Measurements from ENCODE around the gene PDE3A.

Gene PDE3A

DNA sequence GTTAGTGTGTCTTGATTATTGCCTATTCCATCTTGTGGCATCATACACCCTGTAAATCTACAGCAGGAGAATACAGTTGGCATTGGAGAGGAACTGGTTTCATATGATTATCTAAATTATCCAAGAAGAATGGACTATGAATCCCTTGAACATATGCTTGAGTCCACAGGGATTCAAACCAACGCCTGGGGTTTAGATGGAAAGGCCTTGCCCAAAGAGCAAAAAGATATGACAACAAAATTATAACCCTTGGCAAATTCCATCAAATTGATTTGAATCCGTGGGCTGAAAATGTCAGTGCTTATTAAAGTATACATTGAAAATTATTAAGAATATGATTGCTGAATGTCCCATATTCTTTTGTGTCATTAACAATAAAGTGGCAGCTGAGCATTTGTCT lies 108.2 kb downstream of the PDE3A start:
- in situ Hi-C loops (cut with MboI; ENCODE audit: low pct_unique_long_range_greater_than_20kb, low sequenced_read_pairs) = no loop called here
- DNase-seq = no peak

DNA sequence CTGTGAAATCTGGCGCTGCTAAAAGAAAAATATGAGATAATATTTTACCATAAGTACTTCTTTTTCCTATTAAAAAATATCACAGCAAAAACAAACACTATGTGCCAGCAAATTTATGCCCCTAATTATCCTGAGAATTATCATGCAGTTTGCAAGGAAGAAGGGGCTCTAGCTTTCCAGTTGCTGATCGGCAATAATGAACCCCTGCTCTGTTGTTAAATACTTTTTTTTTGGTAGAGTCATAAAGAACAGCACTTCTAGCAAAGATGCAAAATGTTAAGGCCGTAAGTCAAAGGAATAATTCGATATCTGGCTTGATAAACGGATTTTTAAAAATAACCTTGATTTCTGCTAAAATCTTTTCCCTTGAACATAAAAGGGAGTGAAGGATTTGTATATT lies 108.9 kb downstream of the PDE3A start:
- in situ Hi-C loops (cut with MboI; ENCODE audit: low pct_unique_long_range_greater_than_20kb, low sequenced_read_pairs) = no loop called here

DNA sequence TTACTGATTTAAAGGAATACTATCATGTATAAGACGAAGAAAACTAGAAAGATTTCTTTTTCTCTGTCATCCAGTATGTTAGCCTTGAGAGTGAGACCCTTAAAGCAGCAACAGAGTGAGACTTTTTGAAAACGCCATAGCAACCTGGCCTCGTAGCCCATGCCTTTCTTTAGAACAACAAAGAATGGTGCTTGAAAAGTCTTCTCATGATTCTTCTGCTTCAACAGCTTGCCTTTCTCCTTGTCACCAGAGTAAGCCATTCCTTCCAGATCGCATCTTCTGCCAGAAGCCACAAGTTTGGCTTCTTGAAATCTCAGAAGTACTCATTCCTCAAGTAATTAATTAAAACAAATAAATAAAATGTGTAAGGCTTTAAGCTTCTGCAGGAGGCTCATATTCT lies 109.3 kb downstream of the PDE3A start:
- in situ Hi-C loops (cut with MboI; ENCODE audit: low pct_unique_long_range_greater_than_20kb, low sequenced_read_pairs) = no loop called here
- no peak for DNase-seq

More for the DNA sequence above, 108.9 kb downstream of the PDE3A start:
- no peak for DNase-seq

DNA sequence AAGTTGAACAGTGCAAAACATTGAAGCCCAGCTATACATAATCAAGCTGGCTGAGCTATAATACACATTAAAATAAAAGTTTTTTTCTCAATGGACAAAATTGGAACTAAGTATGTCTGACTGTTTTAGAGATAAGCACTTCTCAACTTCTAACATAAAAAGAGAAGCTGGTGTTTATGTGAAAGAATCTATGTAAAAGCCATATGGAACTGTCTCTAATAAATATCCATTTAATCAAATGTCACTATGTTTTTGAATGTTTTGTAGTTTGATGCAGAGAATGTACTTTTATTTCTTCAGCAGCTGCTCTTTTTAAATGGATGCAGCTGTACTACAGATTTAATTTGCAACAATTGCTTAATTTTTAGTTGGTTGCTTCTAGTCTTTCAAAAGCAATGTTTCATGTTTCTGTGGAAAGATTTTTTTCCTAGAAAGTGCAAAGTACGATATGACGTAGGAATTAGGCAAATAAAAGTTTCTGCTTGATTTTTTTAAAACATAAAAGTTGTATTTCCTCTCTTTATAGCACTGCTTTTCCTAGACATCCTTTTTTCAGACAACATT lies 114.2 kb downstream of the PDE3A start:
- in situ Hi-C loops (cut with MboI; ENCODE audit: low pct_unique_long_range_greater_than_20kb, low sequenced_read_pairs) = no loop called here
- DNase-seq = no peak

DNA sequence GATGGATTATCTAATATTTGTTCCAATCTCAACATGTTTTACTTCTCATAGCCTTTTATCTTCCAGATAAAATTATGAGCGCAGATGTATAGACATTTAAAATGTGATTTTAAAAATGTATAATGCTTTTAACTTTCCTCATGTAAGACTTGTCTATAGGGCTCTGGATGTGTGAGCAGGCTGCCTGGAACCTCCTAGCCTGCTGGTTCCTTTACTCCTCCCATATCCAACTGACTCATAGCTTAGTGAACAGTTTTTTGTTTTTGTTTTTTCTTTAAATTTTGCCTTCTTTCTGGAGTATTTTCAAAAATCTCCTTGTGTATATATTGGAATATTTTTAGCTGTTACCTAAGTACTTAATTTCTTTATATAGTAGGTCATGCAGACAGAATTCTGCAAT lies 115.4 kb downstream of the PDE3A start:
- DNase-seq = no peak
- in situ Hi-C loops (cut with MboI; ENCODE audit: low pct_unique_long_range_greater_than_20kb, low sequenced_read_pairs) = no loop called here

DNA sequence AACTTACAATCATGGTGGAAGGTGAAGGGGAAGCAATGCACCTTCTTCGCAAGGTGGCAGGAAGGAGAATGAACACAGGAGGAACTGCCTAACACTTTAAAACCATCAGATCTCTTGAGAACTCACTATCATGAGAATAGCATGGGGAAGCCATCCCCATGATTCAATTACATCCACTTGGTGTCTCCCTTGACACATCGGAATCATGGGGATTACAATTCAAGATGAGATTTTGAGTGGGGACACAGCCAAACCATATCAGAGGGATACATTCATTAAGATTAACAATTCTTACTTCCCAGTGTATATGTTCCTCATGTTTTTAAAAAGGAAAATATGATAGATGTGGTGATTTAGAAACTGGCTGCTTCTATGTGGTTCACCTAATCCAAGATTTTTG lies 117.9 kb downstream of the PDE3A start:
- in situ Hi-C loops (cut with MboI; ENCODE audit: low pct_unique_long_range_greater_than_20kb, low sequenced_read_pairs) = no loop called here
- DNase-seq = no peak

DNA sequence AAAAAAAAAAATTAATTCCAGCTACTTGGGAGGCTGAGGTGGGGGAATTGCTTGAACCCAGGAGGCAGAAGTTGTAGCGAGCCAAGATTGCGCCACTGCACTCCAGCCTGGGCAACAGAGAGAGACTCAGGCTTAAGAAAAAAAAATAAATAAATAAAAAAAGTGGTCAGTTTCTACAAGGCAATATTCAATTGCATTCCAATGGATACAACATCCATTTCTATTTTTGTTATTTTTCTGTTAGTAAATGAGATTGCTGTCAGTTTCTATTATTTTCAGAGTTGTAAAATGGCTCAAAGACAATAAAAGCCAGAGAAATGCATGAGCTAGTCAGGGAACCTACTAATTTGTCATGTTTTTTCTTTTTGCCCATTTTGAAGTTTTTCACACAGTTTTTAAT lies 119.2 kb downstream of the PDE3A start:
- no peak for DNase-seq
- in situ Hi-C loops (cut with MboI; ENCODE audit: low pct_unique_long_range_greater_than_20kb, low sequenced_read_pairs) = no loop called here

DNA sequence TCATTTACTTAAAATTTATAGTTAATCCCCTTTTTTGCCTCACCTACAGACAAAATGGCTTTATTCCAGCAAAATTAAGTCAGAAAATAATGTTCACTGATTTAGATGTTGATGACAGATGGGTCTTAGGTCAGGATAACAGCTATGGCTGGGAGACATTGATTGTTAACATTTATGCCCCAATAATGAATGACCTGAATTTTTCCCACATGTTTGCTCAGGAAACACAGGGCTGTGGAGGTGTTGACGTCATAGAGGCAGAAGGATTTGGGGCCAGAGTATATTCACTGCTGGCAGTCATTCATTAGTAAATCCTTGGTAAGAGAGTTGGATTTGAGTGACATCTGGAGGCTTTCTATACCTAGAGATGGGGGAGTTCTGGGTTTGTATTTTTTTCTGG lies 121.3 kb downstream of the PDE3A start:
- no peak for DNase-seq
- in situ Hi-C loops (cut with MboI; ENCODE audit: low pct_unique_long_range_greater_than_20kb, low sequenced_read_pairs) = no loop called here

DNA sequence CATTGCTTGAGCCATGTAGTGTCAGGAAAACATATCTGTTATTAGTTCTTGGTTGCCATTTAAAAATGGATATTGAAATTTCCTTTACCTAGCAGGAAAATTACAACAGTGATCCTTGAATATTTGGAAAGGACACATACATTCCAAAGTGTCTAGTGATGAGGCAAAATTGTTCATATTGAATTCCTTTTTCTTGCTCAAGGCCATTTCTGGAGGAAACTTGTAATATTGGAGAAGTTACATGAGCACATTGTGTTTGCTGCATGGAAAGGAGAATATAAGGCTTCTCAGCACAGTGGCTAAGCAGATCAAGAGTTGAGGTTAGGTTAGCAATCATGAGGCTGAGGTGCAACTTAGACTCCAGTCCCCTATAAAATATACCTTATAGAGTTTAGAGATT lies 121.9 kb downstream of the PDE3A start:
- in situ Hi-C loops (cut with MboI; ENCODE audit: low pct_unique_long_range_greater_than_20kb, low sequenced_read_pairs) = no loop called here
- DNase-seq = no peak

DNA sequence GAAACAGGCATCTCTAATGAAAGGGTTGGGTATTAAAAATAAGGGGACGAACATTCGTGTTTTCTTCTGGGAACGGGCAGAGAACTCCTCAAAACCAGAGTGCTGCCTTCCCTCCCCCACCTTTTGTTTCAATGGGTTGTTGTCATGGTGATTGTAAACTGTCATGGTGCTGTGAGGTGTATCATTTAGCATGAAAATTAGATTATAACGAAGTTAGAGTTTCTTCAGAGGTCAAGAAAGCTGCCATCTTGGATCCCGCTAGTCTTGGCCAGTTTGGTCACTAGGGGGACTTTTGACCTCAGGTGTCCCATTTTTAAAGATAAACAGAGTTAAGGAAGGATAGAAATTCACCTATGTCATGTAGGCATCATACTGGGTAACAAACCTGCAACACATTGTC lies 123.0 kb downstream of the PDE3A start:
- in situ Hi-C loops (cut with MboI; ENCODE audit: low pct_unique_long_range_greater_than_20kb, low sequenced_read_pairs) = no loop called here
- no peak for DNase-seq

DNA sequence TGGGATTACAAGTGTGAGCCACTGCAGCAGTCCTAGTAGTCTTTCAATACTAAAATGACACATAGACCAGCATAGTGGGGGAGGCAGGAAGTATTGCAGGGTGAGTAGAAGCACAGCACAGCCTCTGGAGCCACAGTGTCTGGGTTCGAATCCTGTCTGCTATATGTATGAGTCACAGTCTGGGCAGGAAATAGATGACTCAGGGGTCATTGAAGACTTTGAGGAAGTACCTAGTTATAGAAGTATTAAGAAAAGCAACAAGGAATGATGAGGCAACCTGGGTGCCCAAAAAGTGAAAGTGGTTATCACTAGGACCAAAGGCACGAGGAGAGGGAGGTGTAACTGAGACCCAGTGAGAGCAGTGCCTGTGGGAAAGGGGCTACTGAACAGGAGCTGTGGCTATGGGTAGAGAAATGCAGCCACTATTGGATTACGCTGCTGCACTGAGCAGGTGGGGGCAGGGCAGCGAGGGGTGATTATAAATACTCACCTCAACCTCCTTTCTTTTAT lies 124.0 kb downstream of the PDE3A start:
- DNase-seq = peak; percentile 90
- in situ Hi-C loops (cut with MboI; ENCODE audit: low pct_unique_long_range_greater_than_20kb, low sequenced_read_pairs) = no loop called here

DNA sequence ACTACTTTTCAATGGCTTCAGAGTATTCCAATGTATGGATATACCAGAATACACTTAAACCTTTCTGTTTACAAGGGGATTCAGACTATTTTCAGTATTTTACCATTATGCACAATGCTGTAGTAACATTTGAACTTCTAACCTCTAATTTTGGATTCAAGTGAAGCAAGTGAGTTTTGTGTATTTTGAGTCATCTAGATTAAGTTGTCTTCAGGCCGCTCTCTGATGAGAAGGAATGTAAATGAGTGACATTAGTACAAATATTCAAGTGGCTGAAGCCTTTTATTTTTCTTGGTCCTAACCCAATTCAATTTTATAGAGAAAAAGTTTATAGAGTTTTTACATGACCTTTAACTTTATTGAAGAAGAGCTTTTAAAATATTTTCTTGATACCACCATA lies 125.6 kb downstream of the PDE3A start:
- no peak for DNase-seq
- in situ Hi-C loops (cut with MboI; ENCODE audit: low pct_unique_long_range_greater_than_20kb, low sequenced_read_pairs) = no loop called here

DNA sequence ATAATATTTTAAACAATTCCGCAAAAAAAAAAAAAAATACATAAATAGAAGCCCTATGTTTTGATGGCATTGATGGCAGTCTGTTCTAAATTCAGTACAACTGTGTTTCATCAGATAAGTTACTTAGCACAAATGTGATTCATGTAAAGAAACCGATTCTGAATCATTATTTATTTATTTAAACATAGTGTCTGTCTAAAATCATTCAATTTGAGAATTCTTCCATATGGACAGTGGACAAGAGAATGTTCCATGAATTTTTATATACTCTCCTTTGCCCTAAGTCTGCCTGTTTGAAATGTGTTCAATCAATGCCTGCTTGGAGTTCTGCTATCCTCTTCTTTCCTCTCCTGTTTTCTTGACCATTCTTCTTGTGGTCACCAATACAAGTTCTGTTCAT lies 126.5 kb downstream of the PDE3A start:
- no peak for DNase-seq
- in situ Hi-C loops (cut with MboI; ENCODE audit: low pct_unique_long_range_greater_than_20kb, low sequenced_read_pairs) = no loop called here

DNA sequence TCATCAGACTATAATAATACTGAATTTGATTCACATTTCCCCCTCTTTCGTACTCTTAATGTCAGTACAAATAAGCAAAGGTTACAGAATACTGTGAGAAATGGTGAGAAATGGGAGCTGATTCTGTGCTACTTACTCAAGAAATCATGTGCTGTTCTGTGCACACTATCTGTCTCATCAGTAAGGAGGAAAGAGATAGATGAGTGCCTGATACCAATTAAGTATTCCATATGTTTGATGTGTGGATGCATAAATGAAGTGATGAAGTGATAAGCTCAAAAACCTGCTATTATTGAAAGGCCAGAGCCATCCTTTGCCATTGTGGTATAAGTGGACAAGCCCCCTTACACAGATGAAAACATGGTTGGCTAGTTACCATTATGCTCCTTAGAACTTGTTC lies 127.7 kb downstream of the PDE3A start:
- in situ Hi-C loops (cut with MboI; ENCODE audit: low pct_unique_long_range_greater_than_20kb, low sequenced_read_pairs) = no loop called here
- no peak for DNase-seq

DNA sequence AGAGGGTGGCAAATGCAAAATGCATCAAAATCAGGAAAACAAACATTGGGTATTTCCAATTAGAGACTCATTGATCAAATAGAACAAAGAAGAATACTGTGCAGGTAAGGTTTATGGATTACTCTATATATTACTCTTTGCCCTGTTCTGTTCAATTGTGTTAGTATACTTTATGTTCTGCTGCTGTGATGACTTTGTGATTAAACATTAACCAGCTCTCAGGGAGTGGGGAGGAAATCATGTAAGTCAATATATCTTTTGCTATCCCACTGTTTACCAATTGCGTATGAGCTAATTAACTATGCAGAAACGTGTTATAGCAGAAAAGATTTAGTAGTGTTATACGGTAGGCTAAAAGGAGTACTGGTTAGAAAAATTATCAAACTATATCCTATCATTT lies 129.4 kb downstream of the PDE3A start:
- no peak for DNase-seq
- in situ Hi-C loops (cut with MboI; ENCODE audit: low pct_unique_long_range_greater_than_20kb, low sequenced_read_pairs) = no loop called here

DNA sequence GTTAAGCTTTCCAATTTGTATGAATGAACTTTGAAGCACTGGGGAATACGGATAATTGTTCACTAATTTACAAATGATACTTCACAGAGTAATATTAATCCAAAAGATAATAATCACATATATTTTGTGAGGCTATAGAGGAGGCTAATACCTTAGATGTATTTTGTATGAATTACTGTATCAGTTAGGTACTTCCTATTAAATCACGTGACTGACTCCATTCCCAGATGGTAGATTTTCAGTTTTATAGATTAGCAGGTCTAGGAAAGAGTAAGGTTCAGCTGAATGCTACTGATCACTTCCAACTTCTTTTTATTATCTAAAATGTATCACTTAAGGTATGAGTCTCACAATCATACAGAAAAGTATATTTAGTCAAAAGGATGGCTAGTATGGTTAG lies 133.6 kb downstream of the PDE3A start:
- DNase-seq = no peak
- in situ Hi-C loops (cut with MboI; ENCODE audit: low pct_unique_long_range_greater_than_20kb, low sequenced_read_pairs) = no loop called here

DNA sequence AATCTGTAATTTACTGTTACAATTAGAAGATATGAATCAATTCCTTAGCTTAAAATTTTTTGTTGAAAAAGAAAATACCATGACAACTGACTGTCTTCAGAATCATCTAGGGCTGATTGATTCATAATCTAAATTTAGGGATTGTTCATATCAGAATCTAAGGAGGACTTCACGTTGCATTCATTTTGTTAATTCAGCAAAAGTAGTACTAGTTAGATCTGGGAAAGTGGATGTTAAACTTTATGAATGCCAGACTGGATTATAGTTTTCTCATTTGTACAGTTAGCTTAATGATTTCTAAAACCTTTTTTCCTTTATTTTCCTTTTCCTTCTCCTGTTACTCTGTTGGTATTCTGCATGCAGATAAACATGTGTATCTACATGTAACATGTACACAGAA lies 135.5 kb downstream of the PDE3A start:
- in situ Hi-C loops (cut with MboI; ENCODE audit: low pct_unique_long_range_greater_than_20kb, low sequenced_read_pairs) = no loop called here
- DNase-seq = no peak

DNA sequence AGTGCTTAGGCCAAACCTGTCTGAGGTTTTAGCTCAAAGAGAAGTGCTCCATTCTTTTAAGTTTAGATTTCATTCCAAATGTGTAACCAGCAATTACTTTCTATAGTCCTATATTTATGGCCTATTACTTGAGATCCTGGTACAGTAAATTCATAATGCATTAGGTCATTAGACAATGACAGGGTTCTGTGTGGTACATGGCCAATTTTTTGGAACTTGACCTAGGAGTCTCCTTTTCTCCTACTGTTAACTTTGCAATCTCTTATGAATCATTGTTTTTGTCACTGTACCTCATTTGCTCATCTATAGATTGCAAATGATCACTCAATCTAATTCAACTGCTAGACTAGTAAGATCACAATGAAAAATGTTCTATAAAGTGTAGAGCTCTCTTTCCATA lies 136.7 kb downstream of the PDE3A start:
- no peak for DNase-seq
- in situ Hi-C loops (cut with MboI; ENCODE audit: low pct_unique_long_range_greater_than_20kb, low sequenced_read_pairs) = no loop called here

DNA sequence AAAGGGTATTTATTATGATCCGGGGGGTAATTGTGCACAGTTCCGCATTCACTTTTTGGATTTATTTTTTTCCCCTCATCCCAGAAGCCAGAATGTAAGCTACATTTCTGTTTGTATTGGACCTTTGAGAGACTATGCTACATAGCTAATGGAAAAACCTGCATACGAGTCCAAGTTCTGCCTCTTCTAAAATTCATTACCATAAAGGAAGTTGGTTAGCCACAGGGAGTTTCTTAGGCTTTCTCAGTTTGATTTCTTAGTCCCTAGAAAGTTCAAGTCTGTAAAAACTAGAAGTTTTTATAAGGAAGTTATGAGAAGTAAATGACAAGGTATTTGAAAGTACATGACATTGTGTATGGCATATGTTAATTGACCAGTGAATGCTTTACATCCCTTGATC lies 138.7 kb downstream of the PDE3A start:
- in situ Hi-C loops (cut with MboI; ENCODE audit: low pct_unique_long_range_greater_than_20kb, low sequenced_read_pairs) = no loop called here
- peak; percentile 54 for DNase-seq

DNA sequence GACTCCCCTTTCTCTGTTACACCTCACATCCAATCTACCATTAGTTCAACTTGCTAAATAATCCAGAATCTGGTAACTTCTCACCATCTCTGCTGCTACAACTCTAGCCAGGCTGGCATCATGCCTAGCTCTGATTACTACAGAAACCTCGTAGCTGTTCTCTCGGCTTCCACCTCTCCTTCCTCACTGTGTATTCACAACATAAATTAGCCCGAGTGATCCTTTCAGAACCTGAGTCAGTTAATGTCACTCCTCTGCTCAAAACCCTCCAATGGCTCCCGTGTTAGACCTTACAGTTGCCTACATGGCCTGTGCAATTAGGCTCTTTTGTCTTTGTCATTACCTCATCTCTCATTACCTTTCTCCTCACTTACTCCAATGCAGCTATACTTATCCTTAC lies 139.4 kb downstream of the PDE3A start:
- in situ Hi-C loops (cut with MboI; ENCODE audit: low pct_unique_long_range_greater_than_20kb, low sequenced_read_pairs) = no loop called here
- no peak for DNase-seq

DNA sequence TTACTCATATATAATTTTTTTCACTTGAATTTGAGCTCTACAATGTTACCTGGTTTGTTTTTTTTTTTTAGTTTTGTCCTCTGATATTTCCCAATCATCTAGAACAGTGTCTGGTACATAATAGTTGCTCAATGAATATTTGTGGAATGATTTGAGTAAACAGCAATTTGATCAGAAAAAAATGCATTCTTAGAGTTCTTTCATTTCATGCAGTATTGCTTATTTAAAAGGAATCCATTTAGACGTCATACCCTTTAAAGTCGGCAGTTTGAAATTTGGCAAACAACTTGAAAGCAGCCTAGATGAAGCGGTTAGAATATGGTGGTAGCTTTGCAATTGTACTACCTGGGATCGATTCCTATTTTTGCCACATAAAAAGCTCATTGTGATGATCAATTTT lies 140.0 kb downstream of the PDE3A start:
- in situ Hi-C loops (cut with MboI; ENCODE audit: low pct_unique_long_range_greater_than_20kb, low sequenced_read_pairs) = no loop called here
- no peak for DNase-seq

DNA sequence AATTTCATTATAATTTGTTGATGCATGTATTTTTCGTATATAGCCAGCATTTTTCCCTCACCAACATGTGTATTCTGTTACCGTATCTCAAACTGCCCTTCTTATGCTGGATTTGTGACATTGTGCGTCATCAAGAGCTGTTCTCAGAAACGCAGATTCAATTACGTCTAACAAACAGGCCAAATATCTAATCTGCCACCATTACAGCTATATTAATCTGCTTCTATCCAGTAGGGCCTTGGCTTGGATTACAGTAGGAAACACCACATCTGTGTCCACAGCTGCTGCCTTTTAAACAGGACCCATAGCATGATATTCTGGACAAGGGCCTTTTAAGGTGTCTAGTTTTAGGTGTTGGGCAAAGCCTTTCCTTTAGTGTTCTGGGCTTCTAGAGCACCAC lies 140.6 kb downstream of the PDE3A start:
- in situ Hi-C loops (cut with MboI; ENCODE audit: low pct_unique_long_range_greater_than_20kb, low sequenced_read_pairs) = no loop called here
- DNase-seq = no peak
